ENCODE data around the gene XRCC4. TPM values are rescaled to one million over a fixed set of nuclear protein-coding genes. Genes with fewer than 3 reads are reported as not detected.

The XRCC4 gene
- total RNA-seq, 2 donors from 2014 or later = 10.6 to 17.3 TPM

GRCh38 chr5:83363111-83363885, 286.0 kb downstream of the XRCC4 start:
- Mint-ChIP-seq H3K27me3 (ENCODE audit: insufficient read depth) (peaks cover 6% of the 10 kb centered on the region), H3K4me3 (no peak overlapping the region), H3K9me3 (peaks cover 6% of the 10 kb centered on the region), H3K4me1 (no peaks in the 10 kb centered on the region), H3K36me3 (ENCODE audit: low read depth) (peaks cover 2% of the 10 kb centered on the region), H3K27ac (no peak overlapping the region)
- WGBS, 2 experiments (ENCODE audit: insufficient coverage in 1 of 2, insufficient read length in 1 of 2) = 94 to 96% methylated on average over 6 to 7 of the region's 7 CpGs
- H3K4me3 ChIP-seq (ENCODE audit: low read length) = no peak overlapping the region
- DNase-seq = no peak
- peaks cover 4% of the 10 kb centered on the region for H3K27me3 ChIP-seq (ENCODE audit: control insufficient read depth, insufficient read depth, low read length, poor library complexity, severe bottlenecking)
- H3K9me3 ChIP-seq (ENCODE audit: control insufficient read depth, low read length) = peaks cover 17% of the 10 kb centered on the region
- H3K27ac ChIP-seq (ENCODE audit: low read depth, low read length) = no peak overlapping the region
- H3K4me1 ChIP-seq (ENCODE audit: control insufficient read depth, insufficient read depth, low read length) = no peaks in the 10 kb centered on the region
- H3K9ac ChIP-seq (ENCODE audit: extremely low read depth, low read length, poor library complexity, severe bottlenecking) = no peak overlapping the region
- no peaks in the 10 kb centered on the region for H3K36me3 ChIP-seq (ENCODE audit: control insufficient read depth, insufficient read depth, low read length)
- no peak for TF ChIP-seq CTCF (conservative IDR thresholded peaks at IDR 0.05)

- no peak for TF ChIP-seq CTCF (conservative IDR thresholded peaks at IDR 0.05)
- peaks cover 12% of the 10 kb centered on the region for H3K27me3 Mint-ChIP-seq (ENCODE audit: insufficient read depth)
- no peak overlapping the region for H3K4me3 Mint-ChIP-seq
- WGBS, 2 experiments (ENCODE audit: insufficient coverage in 1 of 2, insufficient read length in 1 of 2) = 89 to 94% methylated on average over 1 of the region's 1 CpG
- peaks cover 6% of the 10 kb centered on the region for H3K9me3 Mint-ChIP-seq
- H3K27me3 ChIP-seq (ENCODE audit: control insufficient read depth, insufficient read depth, low read length, poor library complexity, severe bottlenecking) = peaks cover 10% of the 10 kb centered on the region
- no peak overlapping the region for H3K9ac ChIP-seq (ENCODE audit: extremely low read depth, low read length, poor library complexity, severe bottlenecking)
- no peaks in the 10 kb centered on the region for H3K4me1 Mint-ChIP-seq
- no peak overlapping the region for H3K27ac Mint-ChIP-seq
- peaks cover 2% of the 10 kb centered on the region for H3K36me3 Mint-ChIP-seq (ENCODE audit: low read depth)
- H3K27ac ChIP-seq (ENCODE audit: low read depth, low read length) = no peak overlapping the region
- no peak overlapping the region for H3K4me3 ChIP-seq (ENCODE audit: low read length)
- no peak for DNase-seq
- no peaks in the 10 kb centered on the region for H3K36me3 ChIP-seq (ENCODE audit: control insufficient read depth, insufficient read depth, low read length)
- no peaks in the 10 kb centered on the region for H3K4me1 ChIP-seq (ENCODE audit: control insufficient read depth, insufficient read depth, low read length)
- H3K9me3 ChIP-seq (ENCODE audit: control insufficient read depth, low read length) = peaks cover 17% of the 10 kb centered on the region
Observed at GRCh38 chr5:83363886-83364275, 286.5 kb downstream of the XRCC4 start.

- peaks cover 15% of the 10 kb centered on the region for H3K27me3 ChIP-seq (ENCODE audit: control insufficient read depth, insufficient read depth, low read length, poor library complexity, severe bottlenecking)
- 92 to 99% methylated on average over 7 to 8 of the region's 8 CpGs for WGBS, 2 experiments (ENCODE audit: insufficient coverage in 1 of 2, insufficient read length in 1 of 2)
- H3K4me3 ChIP-seq (ENCODE audit: low read length) = no peak overlapping the region
- Mint-ChIP-seq H3K27ac (no peak overlapping the region), H3K36me3 (ENCODE audit: low read depth) (peaks cover 2% of the 10 kb centered on the region), H3K9me3 (peaks cover 6% of the 10 kb centered on the region), H3K27me3 (ENCODE audit: insufficient read depth) (peaks cover 18% of the 10 kb centered on the region), H3K4me1 (no peaks in the 10 kb centered on the region), H3K4me3 (no peak overlapping the region)
- no peak for TF ChIP-seq CTCF (conservative IDR thresholded peaks at IDR 0.05)
- DNase-seq = no peak
- no peaks in the 10 kb centered on the region for H3K4me1 ChIP-seq (ENCODE audit: control insufficient read depth, insufficient read depth, low read length)
- H3K9ac ChIP-seq (ENCODE audit: extremely low read depth, low read length, poor library complexity, severe bottlenecking) = no peak overlapping the region
- H3K36me3 ChIP-seq (ENCODE audit: control insufficient read depth, insufficient read depth, low read length) = no peaks in the 10 kb centered on the region
- H3K9me3 ChIP-seq (ENCODE audit: control insufficient read depth, low read length) = peaks cover 17% of the 10 kb centered on the region
- no peak overlapping the region for H3K27ac ChIP-seq (ENCODE audit: low read depth, low read length)
Observed at GRCh38 chr5:83364312-83365299, 287.3 kb downstream of the XRCC4 start.

Data from endodermal cell (in vitro differentiated cells).